D721Med (cell line): ENCODE measurements around the gene CRYBA1.
A peak's percentile ranks its signal among the peaks of the same experiment; 100 is the strongest.

Experiments
- DNase-seq: peaks from one replicate; pipeline ENCODE4 v3.0.0; 2011; ENCODE audit warnings: low spot score; ENCODE audit not compliant: insufficient read length
- FAIRE-seq: peaks from 2 replicates; lab custom pipeline; 2011; peaks lifted over from hg19 to GRCh38; lab: Jason Lieb, UNC
- TF ChIP-seq, protein P1 (sequence below): IDR thresholded peaks from 2 replicates; pipeline ENCODE4 v1.5.1; 2012; ENCODE audit warnings: mild to moderate bottlenecking, control low read depth; ENCODE audit not compliant: insufficient read depth; ENCODE audit errors: missing control alignments

The CRYBA1 gene

DNA sequence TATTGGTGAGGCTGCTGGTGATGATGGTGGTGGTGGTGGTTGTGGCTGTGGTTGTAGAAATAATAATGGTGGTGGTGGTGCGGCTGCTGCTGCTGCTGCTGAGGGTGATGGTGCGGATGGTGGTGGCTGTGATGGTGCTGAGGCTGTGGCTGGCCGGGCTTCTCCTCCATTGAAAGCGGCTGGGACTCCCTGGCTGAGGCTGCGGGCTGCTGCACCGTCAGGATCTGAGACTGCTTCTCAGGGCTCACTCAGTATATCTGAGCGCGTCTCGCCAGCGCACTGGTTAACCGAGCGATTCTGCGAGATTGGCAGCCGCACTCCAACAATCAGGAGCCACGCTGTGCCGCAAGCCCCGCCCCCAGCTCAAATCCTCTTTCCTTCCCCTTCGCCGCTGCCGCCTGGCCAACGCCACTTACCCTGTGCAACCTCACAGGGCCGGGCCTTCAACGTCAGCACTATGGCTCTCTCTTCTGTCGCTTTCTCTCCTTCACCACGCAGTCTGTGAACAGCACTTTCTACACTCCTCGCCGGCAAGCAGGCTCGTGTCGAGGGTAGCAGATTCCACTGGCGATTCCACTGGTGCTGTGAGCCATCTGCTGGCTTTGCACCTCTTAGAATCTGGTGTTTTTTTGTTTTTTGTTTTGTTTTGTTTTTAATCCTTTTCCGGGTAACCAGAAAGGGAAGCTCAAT lies 47.4 kb downstream of the CRYBA1 start, which contains the start of gene NUFIP2:
NUFIP2 (minus strand) TSS at position 259 of the 690 bp plus-strand sequence; CDS start at position 170, 89 bp downstream.
- DNase-seq (peak; percentile 84), FAIRE-seq (no peak)
- TF ChIP-seq, protein P1, sequence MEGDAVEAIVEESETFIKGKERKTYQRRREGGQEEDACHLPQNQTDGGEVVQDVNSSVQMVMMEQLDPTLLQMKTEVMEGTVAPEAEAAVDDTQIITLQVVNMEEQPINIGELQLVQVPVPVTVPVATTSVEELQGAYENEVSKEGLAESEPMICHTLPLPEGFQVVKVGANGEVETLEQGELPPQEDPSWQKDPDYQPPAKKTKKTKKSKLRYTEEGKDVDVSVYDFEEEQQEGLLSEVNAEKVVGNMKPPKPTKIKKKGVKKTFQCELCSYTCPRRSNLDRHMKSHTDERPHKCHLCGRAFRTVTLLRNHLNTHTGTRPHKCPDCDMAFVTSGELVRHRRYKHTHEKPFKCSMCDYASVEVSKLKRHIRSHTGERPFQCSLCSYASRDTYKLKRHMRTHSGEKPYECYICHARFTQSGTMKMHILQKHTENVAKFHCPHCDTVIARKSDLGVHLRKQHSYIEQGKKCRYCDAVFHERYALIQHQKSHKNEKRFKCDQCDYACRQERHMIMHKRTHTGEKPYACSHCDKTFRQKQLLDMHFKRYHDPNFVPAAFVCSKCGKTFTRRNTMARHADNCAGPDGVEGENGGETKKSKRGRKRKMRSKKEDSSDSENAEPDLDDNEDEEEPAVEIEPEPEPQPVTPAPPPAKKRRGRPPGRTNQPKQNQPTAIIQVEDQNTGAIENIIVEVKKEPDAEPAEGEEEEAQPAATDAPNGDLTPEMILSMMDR: no peak

DNA sequence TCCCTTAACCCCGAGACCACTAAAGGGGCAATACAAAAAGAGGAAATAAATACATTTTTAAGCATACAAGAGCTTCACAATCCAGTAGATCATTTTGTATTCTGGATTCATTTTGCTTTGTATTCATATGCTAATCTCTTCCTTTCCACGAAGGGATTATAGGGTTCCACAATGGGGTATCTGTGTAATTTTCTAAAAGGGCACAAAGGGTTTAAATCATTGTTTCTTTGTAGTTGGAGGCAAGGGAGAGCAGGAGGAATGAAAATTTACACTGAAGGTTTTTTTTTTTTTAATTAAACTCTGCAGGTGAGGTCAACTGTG lies 47.9 kb downstream of the CRYBA1 start:
- TF ChIP-seq, protein P1: no peak
- FAIRE-seq (no peak), DNase-seq (no peak)

DNA sequence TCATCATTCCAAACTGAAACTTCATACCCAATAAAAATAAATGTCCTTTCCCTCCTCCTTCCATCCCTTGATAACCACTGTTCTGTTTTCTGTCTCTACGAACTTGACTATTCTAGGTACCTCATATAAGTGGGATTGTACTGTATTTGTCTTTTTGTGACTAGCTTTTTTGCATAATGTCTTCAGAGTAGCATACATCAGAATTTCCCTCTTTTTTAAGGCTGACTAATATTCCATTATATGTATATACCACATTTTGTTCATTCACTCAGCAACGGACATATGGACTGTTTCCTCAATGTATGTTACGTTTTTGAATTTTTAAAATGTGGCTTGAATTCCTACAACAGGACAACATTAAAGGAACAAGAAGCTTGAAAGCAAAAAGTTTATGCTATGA lies 48.8 kb downstream of the CRYBA1 start:
- no peak for DNase-seq
- no peak for FAIRE-seq
- TF ChIP-seq, protein P1: no peak

DNA sequence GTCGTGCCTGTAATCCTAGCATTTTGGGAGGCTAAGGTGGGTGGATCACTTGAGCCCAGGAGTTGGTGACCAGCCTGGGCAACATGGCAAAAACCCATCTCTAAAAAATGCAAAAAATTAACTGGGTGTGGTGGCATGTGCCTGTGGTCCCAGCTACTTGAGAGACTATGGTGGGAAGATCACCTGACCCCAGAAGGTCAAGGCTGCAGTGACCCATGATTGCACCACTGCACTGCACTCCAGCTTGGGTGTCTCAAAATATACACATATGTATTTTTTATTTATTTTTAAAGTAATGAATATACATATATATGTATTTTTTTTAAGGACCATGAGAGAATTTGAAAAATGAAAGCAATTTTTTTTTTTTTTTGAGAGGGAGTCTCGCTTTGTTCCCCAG lies 52.4 kb downstream of the CRYBA1 start:
- DNase-seq (no peak), FAIRE-seq (no peak)
- TF ChIP-seq, protein P1: no peak

DNA sequence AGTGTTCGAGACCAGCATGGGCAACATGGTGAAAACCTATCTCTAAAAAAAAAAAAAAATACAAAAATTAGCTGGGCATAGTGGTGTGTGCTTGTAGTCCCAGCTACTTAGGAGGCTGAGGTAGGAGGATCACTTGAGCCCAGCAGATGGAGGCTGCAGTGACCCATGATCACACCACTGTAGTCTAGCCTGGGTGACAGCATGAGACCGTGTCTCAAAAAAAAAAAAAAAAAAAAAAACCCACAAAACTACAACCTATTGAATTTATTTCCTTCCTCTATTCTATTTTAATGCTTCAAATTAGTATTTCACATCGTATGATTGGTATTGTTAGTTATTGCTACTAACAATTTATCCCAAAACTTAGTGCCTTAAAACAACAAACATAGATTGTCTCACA lies 56.7 kb downstream of the CRYBA1 start:
- DNase-seq (no peak), FAIRE-seq (no peak)
- TF ChIP-seq, protein P1: no peak
